Neural crest cell (in vitro differentiated cells): ENCODE results near the gene RDH13. TPM values are rescaled to one million over a fixed set of nuclear protein-coding genes. Genes with fewer than 3 reads are reported as not detected.

Source experiments
- DNase-seq: peaks from one replicate; pipeline ENCODE4 v3.0.0; 2021; ENCODE audit warnings: low read depth, mixed read lengths, low spot score
- H3K27ac Mint-ChIP-seq: one replicate; pipeline ENCODE4 v1.8.0; 2021; ENCODE audit warnings: mild to moderate bottlenecking, mixed read lengths; ENCODE audit not compliant: unreplicated experiment
- H3K27me3 Mint-ChIP-seq: 2 replicates; pipeline ENCODE4 v1.8.0; 2021; ENCODE audit warnings: low read depth, mild to moderate bottlenecking, mixed read lengths
- H3K36me3 Mint-ChIP-seq: 2 replicates; pipeline ENCODE4 v1.8.0; 2021; ENCODE audit warnings: low read depth, mild to moderate bottlenecking, mixed read lengths
- H3K4me1 Mint-ChIP-seq: 2 replicates; pipeline ENCODE4 v1.8.0; 2021; ENCODE audit warnings: mixed read lengths
- H3K4me3 Mint-ChIP-seq: one replicate; pipeline ENCODE4 v1.8.0; 2021; ENCODE audit warnings: mild to moderate bottlenecking, mixed read lengths
- H3K9me3 Mint-ChIP-seq: 2 replicates; pipeline ENCODE4 v1.8.0; 2021; ENCODE audit warnings: mixed read lengths
- CTCF ChIP-seq: fragments of 200-600 bp; sonication (generic); conservative IDR thresholded peaks from 2 replicates; pipeline ENCODE4 v1.5.0; 2021; ENCODE audit warnings: antibody characterized with exemption, mild to moderate bottlenecking
- total RNA-seq: library from RNA; stranded (reverse); gene quantifications from 2 replicates; pipeline ENCODE4 v1.2.1, GENCODE V29; 2021

Gene RDH13
- total RNA-seq, 1 donor from 2014 or later: 19.9 TPM

GRCh38 chr19:55089342-55089944 lies 26.5 kb upstream of the RDH13 start:
- DNase-seq: no peak
- Mint-ChIP-seq H3K27me3 (peaks cover 18% of the 10 kb centered on the region), H3K9me3 (no peaks in the 10 kb centered on the region), H3K36me3 (peaks cover 2% of the 10 kb centered on the region), H3K4me3 (peak overlapping the region; percentile 69), H3K4me1 (peaks cover 39% of the 10 kb centered on the region), H3K27ac (peak overlapping the region; percentile 27)
- no peak for TF ChIP-seq CTCF

GRCh38 chr19:55088543-55089341 lies 25.8 kb upstream of the RDH13 start:
- Mint-ChIP-seq H3K4me1 (peaks cover 39% of the 10 kb centered on the region), H3K36me3 (peaks cover 2% of the 10 kb centered on the region), H3K27ac (peak overlapping the region; percentile 97), H3K27me3 (peaks cover 24% of the 10 kb centered on the region), H3K9me3 (no peaks in the 10 kb centered on the region), H3K4me3 (peak overlapping the region; percentile 95)
- peak; percentile 92 for TF ChIP-seq CTCF
- DNase-seq: peak; percentile 97

- peaks cover 39% of the 10 kb centered on the region for H3K4me1 Mint-ChIP-seq
- TF ChIP-seq CTCF: no peak
- peaks cover 2% of the 10 kb centered on the region for H3K36me3 Mint-ChIP-seq
- DNase-seq: no peak
- no peaks in the 10 kb centered on the region for H3K9me3 Mint-ChIP-seq
- H3K27me3 Mint-ChIP-seq: peaks cover 27% of the 10 kb centered on the region
- H3K27ac Mint-ChIP-seq: peak overlapping the region; percentile 97
- H3K4me3 Mint-ChIP-seq: peak overlapping the region; percentile 95
These were observed 25.1 kb upstream of the RDH13 start for GRCh38 chr19:55088021-55088451.

GRCh38 chr19:55087542-55087901 lies 24.6 kb upstream of the RDH13 start:
- peaks cover 32% of the 10 kb centered on the region for H3K27me3 Mint-ChIP-seq
- peaks cover 2% of the 10 kb centered on the region for H3K9me3 Mint-ChIP-seq
- peaks cover 4% of the 10 kb centered on the region for H3K36me3 Mint-ChIP-seq
- H3K4me3 Mint-ChIP-seq: peak overlapping the region; percentile 95
- DNase-seq: no peak
- peaks cover 42% of the 10 kb centered on the region for H3K4me1 Mint-ChIP-seq
- peak overlapping the region; percentile 96 for H3K27ac Mint-ChIP-seq
- no peak for TF ChIP-seq CTCF

- H3K27ac Mint-ChIP-seq: peak overlapping the region; percentile 96
- peak; percentile 97 for DNase-seq
- peaks cover 44% of the 10 kb centered on the region for H3K4me1 Mint-ChIP-seq
- peaks cover 6% of the 10 kb centered on the region for H3K36me3 Mint-ChIP-seq
- H3K4me3 Mint-ChIP-seq: peak overlapping the region; percentile 95
- H3K9me3 Mint-ChIP-seq: peaks cover 3% of the 10 kb centered on the region
- no peak for TF ChIP-seq CTCF
- H3K27me3 Mint-ChIP-seq: peaks cover 36% of the 10 kb centered on the region
These were observed 24.0 kb upstream of the RDH13 start for GRCh38 chr19:55086730-55087541.
